ENCODE measurements around the gene NCAPG2. TPM values are rescaled to one million over a fixed set of nuclear protein-coding genes. Genes with fewer than 3 reads are reported as not detected.
"Not testable (repeated sequence)": the region's sequence is repeated elsewhere in the genome, so short reads cannot be mapped to it uniquely, and the experiment has no call there.

NCAPG2 gene
- total RNA-seq, 6 experiments from 2014 or later: 2.7 to 4.8 (median 4.2) TPM

DNA sequence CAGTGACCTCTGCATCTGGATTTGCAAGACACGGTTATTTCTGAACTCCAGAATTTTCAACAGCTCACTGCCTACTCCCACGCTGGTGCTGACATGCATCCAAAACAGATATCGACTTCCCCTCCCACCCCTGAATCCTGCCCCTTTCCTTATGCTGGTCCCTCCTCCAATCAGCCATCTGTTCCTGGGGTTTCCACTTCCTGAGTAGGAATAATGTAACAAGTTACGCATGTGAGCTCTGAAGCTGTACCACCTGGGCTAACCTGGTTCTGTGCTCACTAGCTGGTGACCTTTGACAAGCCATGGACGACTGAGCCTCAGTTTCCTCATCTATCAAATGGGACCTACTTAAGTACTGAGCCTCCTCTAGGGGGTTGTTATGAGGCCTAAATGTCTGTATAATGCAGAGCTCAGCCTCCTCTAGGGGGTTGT is 1.7 kb upstream of the NCAPG2 start:
- Histone ChIP-seq H3K27me3 (no peaks in the 10 kb centered on the region), H3K9me3 (peaks cover 0 to 7% (median 0%) of the 10 kb centered on the region in 4 donors), H3K27ac (no peak overlapping the region), H3K4me3 (no peak overlapping the region), H3K4me1 (no peaks in the 10 kb centered on the region), H3K36me3 (no peaks in the 10 kb centered on the region)
- TF ChIP-seq POLR2A (IDR thresholded peaks at IDR 0.05): no peak
- TF ChIP-seq, protein P1, sequence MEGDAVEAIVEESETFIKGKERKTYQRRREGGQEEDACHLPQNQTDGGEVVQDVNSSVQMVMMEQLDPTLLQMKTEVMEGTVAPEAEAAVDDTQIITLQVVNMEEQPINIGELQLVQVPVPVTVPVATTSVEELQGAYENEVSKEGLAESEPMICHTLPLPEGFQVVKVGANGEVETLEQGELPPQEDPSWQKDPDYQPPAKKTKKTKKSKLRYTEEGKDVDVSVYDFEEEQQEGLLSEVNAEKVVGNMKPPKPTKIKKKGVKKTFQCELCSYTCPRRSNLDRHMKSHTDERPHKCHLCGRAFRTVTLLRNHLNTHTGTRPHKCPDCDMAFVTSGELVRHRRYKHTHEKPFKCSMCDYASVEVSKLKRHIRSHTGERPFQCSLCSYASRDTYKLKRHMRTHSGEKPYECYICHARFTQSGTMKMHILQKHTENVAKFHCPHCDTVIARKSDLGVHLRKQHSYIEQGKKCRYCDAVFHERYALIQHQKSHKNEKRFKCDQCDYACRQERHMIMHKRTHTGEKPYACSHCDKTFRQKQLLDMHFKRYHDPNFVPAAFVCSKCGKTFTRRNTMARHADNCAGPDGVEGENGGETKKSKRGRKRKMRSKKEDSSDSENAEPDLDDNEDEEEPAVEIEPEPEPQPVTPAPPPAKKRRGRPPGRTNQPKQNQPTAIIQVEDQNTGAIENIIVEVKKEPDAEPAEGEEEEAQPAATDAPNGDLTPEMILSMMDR (IDR thresholded peaks at IDR 0.05): no peak
- intact Hi-C loops (cut with DNase I): loop anchor here in 1 of 2 donors (5.0 kb wide), 1 partner anchor 121 kb away; the partner anchor contains the start of gene ESYT2
- WGBS (ENCODE audit: insufficient coverage, low coverage, low lambda C conversion rate, missing lambda C conversion rate): 76% methylated on average over 5 of the region's 5 CpGs
- DNase-seq (no peak), ATAC-seq (no peak)

GRCh38 chr7:158705234-158705850 is 738 bp upstream of the NCAPG2 start:
- Histone ChIP-seq H3K4me1 (no peaks in the 10 kb centered on the region), H3K9me3 (peaks cover 0 to 7% (median 0%) of the 10 kb centered on the region in 4 donors), H3K4me3 (peak overlapping the region; percentile 80 to 97 (median 93)), H3K36me3 (no peaks in the 10 kb centered on the region), H3K27me3 (no peaks in the 10 kb centered on the region), H3K27ac (peak overlapping the region; percentile 59 to 87 (median 68))
- intact Hi-C loops (cut with DNase I): loop anchor here in 1 of 2 donors (5.0 kb wide), 1 partner anchor 122 kb away; the partner anchor contains the start of gene ESYT2
- no peak for ATAC-seq
- 12% methylated on average over 10 of the region's 22 CpGs for WGBS (ENCODE audit: insufficient coverage, low coverage, low lambda C conversion rate, missing lambda C conversion rate)
- DNase-seq: no peak
- no peak for TF ChIP-seq POLR2A (IDR thresholded peaks at IDR 0.05)
- TF ChIP-seq, protein P1 (IDR thresholded peaks at IDR 0.05): no peak

GRCh38 chr7:158703679-158704523 is 703 bp downstream of the NCAPG2 start:
- DNase-seq; intact Hi-C loops (cut with DNase I); H3K9me3 ChIP-seq; H3K4me1 ChIP-seq; ATAC-seq; H3K27me3 ChIP-seq; H3K36me3 ChIP-seq: not testable (repeated sequence)
- H3K4me3 ChIP-seq: peak overlapping the region; percentile 80 to 97 (median 93)
- peak overlapping the region in 1 of 3 donors; percentile 43 for H3K27ac ChIP-seq
- 13% methylated on average over 12 of the region's 23 CpGs for WGBS (ENCODE audit: insufficient coverage, low coverage, low lambda C conversion rate, missing lambda C conversion rate)

DNA sequence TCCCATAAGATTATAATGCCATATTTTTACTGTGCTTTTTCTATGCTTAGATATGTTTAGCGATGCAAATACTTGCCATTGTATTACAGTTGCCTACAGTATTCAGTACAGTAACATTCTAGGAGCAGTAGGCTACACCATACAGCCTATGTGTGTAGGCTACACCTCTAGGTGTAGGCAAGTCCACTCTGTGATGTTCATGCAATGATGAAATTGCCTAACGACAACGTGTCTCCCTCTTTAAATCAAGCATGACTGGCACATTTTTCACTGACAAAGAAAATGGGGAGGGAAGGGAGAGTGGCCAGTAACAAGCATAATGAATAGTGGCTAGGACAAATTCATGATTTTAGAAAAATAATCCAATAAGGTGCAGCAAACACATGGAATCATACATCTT is 1.7 kb downstream of the NCAPG2 start:
- H3K4me1 ChIP-seq: no peaks in the 10 kb centered on the region
- H3K27me3 ChIP-seq: no peaks in the 10 kb centered on the region
- intact Hi-C loops (cut with DNase I): no loop called here
- no peak for ATAC-seq
- peaks cover 0 to 4% (median 0%) of the 10 kb centered on the region in 4 donors for H3K9me3 ChIP-seq
- H3K27ac ChIP-seq: no peak overlapping the region
- no peaks in the 10 kb centered on the region for H3K36me3 ChIP-seq
- H3K4me3 ChIP-seq: no peak overlapping the region
- WGBS (ENCODE audit: insufficient coverage, low coverage, low lambda C conversion rate, missing lambda C conversion rate): 47% methylated on average over 3 of the region's 3 CpGs
- no peak for DNase-seq
- TF ChIP-seq POLR2A (IDR thresholded peaks at IDR 0.05): no peak
- TF ChIP-seq, protein P1 (IDR thresholded peaks at IDR 0.05): no peak

- intact Hi-C loops (cut with DNase I): no loop called here
- no peak overlapping the region for H3K4me3 ChIP-seq
- DNase-seq (no peak), ATAC-seq (no peak)
- H3K27ac ChIP-seq: no peak overlapping the region
- H3K36me3 ChIP-seq: no peaks in the 10 kb centered on the region
- H3K9me3 ChIP-seq: no peaks in the 10 kb centered on the region
- no peaks in the 10 kb centered on the region for H3K4me1 ChIP-seq
- no peak for TF ChIP-seq POLR2A (IDR thresholded peaks at IDR 0.05)
- TF ChIP-seq, protein P1 (IDR thresholded peaks at IDR 0.05): no peak
- 54% methylated on average over 4 of the region's 4 CpGs for WGBS (ENCODE audit: insufficient coverage, low coverage, low lambda C conversion rate, missing lambda C conversion rate)
- no peaks in the 10 kb centered on the region for H3K27me3 ChIP-seq
Measured at GRCh38 chr7:158702196-158702595, 2.4 kb downstream of the NCAPG2 start.
